ENCODE data around the gene STX1B. TPM values are rescaled to one million over a fixed set of nuclear protein-coding genes. Genes with fewer than 3 reads are reported as not detected.

STX1B gene
- total RNA-seq, 1 donor from 2014 or later: 11.0 TPM

GRCh38 chr16:30956601-30957455, 53.6 kb downstream of the STX1B start:
- Mint-ChIP-seq H3K4me3 (ENCODE audit: unreplicated experiment) (peak overlapping the region; percentile 91), H3K27me3 (ENCODE audit: low read depth, unreplicated experiment) (no peaks in the 10 kb centered on the region), H3K4me1 (ENCODE audit: low read depth, unreplicated experiment) (peaks cover 6% of the 10 kb centered on the region), H3K27ac (ENCODE audit: unreplicated experiment) (peak overlapping the region; percentile 98), H3K36me3 (ENCODE audit: low read depth, unreplicated experiment) (peaks cover 6% of the 10 kb centered on the region), H3K9me3 (ENCODE audit: unreplicated experiment) (no peaks in the 10 kb centered on the region)
- Histone ChIP-seq H4K20me1 (ENCODE audit: insufficient read depth, low read length) (peaks cover 22% of the 10 kb centered on the region), H2AFZ (ENCODE audit: low read depth, low read length) (peak overlapping the region; percentile 71), H3K4me1 (ENCODE audit: insufficient read depth, low read length) (peaks cover 12% of the 10 kb centered on the region), H3K27ac (ENCODE audit: low read depth, low read length) (peak overlapping the region; percentile 99), H3K36me3 (ENCODE audit: insufficient read depth, low read length) (peaks cover 22% of the 10 kb centered on the region), H3K27me3 (ENCODE audit: insufficient read depth, low read length) (no peaks in the 10 kb centered on the region), H3K4me2 (ENCODE audit: low read length) (peak overlapping the region; percentile 93), H3K9me3 (ENCODE audit: insufficient read depth, low read depth, low read length) (no peaks in the 10 kb centered on the region), H3K4me3 (ENCODE audit: insufficient read depth, low read depth, low read length) (peak overlapping the region; percentile 78), H3K79me2 (ENCODE audit: insufficient read depth, low read length) (peaks cover 26% of the 10 kb centered on the region), H3K9ac (ENCODE audit: low read length) (peak overlapping the region; percentile 95)
- peak; percentile 71 for DNase-seq (ENCODE audit: low read depth)
- TF ChIP-seq EZH2 (IDR thresholded peaks at IDR 0.05; ENCODE audit: insufficient read depth, low read length) (no peak), CTCF (IDR thresholded peaks at IDR 0.05; ENCODE audit: insufficient read depth, low read depth, low read length) (no peak)
- no peak for FAIRE-seq

GRCh38 chr16:30954993-30955392, 55.4 kb downstream of the STX1B start:
- Mint-ChIP-seq H3K4me3 (ENCODE audit: unreplicated experiment) (peak overlapping the region; percentile 45), H3K27me3 (ENCODE audit: low read depth, unreplicated experiment) (no peaks in the 10 kb centered on the region), H3K4me1 (ENCODE audit: low read depth, unreplicated experiment) (peaks cover 6% of the 10 kb centered on the region), H3K36me3 (ENCODE audit: low read depth, unreplicated experiment) (peaks cover 6% of the 10 kb centered on the region), H3K27ac (ENCODE audit: unreplicated experiment) (no peak overlapping the region), H3K9me3 (ENCODE audit: unreplicated experiment) (no peaks in the 10 kb centered on the region)
- no peak for DNase-seq (ENCODE audit: low read depth)
- Histone ChIP-seq H3K27ac (ENCODE audit: low read depth, low read length) (no peak overlapping the region), H3K27me3 (ENCODE audit: insufficient read depth, low read length) (no peaks in the 10 kb centered on the region), H3K4me3 (ENCODE audit: insufficient read depth, low read depth, low read length) (no peak overlapping the region), H3K9ac (ENCODE audit: low read length) (no peak overlapping the region), H3K79me2 (ENCODE audit: insufficient read depth, low read length) (peaks cover 17% of the 10 kb centered on the region), H4K20me1 (ENCODE audit: insufficient read depth, low read length) (peaks cover 28% of the 10 kb centered on the region), H3K36me3 (ENCODE audit: insufficient read depth, low read length) (peaks cover 11% of the 10 kb centered on the region), H3K9me3 (ENCODE audit: insufficient read depth, low read depth, low read length) (no peaks in the 10 kb centered on the region), H3K4me1 (ENCODE audit: insufficient read depth, low read length) (peaks cover 19% of the 10 kb centered on the region), H3K4me2 (ENCODE audit: low read length) (no peak overlapping the region), H2AFZ (ENCODE audit: low read depth, low read length) (no peak overlapping the region)
- TF ChIP-seq CTCF (IDR thresholded peaks at IDR 0.05; ENCODE audit: insufficient read depth, low read depth, low read length): no peak
- no peak for FAIRE-seq

Data from astrocyte (in vitro differentiated cells and primary cell).